ENCODE measurements around the gene LINC00237.

DNA sequence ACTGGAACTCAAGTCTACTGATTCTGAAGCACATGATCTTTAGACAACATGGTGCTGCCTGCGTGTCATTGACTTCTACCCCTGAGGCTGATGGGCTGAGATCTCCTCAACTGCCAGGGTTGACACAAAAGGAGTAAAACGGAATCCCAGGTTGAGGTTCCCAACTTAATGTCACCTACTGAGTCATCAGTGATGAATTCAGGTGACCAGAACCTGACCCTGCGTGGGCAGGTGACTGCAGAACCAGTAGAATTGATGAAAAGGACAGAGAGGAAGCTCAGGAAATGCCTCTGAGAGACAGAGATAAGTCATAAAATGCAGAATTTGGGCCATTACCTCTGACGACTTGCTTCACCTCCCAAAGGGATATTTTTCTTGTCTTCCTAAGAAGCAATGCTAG is 12.0 kb upstream of the LINC00237 start:
- no peak for TF ChIP-seq CTCF (IDR thresholded peaks at IDR 0.05)
- TF ChIP-seq POLR2A (IDR thresholded peaks at IDR 0.05): no peak

All from lower leg skin (tissue), 3 donors.